Measurements from ENCODE around the gene UNC119B. TPM values are rescaled to one million over a fixed set of nuclear protein-coding genes. Genes with fewer than 3 reads are reported as not detected.

UNC119B gene
- total RNA-seq, 1 donor, result 25.0 TPM

GRCh38 chr12:120680165-120680738 is 30.0 kb upstream of the UNC119B start:
- no peak overlapping the region for H3K4me3 ChIP-seq (ENCODE audit: low read depth, low read length)
- no peak for TF ChIP-seq CTCF (IDR thresholded peaks at IDR 0.05; ENCODE audit: insufficient read depth, low read depth, low read length)
- DNase-seq (ENCODE audit: low read depth), result no peak

GRCh38 chr12:120684523-120684932 is 25.7 kb upstream of the UNC119B start:
- TF ChIP-seq CTCF (IDR thresholded peaks at IDR 0.05; ENCODE audit: insufficient read depth, low read depth, low read length), result no peak
- DNase-seq (ENCODE audit: low read depth), result peak; percentile 75
- H3K4me3 ChIP-seq (ENCODE audit: low read depth, low read length), result no peak overlapping the region

- TF ChIP-seq CTCF (IDR thresholded peaks at IDR 0.05; ENCODE audit: insufficient read depth, low read depth, low read length), result no peak
- no peak for DNase-seq (ENCODE audit: low read depth)
- no peak overlapping the region for H3K4me3 ChIP-seq (ENCODE audit: low read depth, low read length)
Measured at GRCh38 chr12:120685522-120685921, 24.7 kb upstream of the UNC119B start.

GRCh38 chr12:120686151-120686689 is 24.0 kb upstream of the UNC119B start:
- peak; percentile 98 for DNase-seq (ENCODE audit: low read depth)
- no peak for TF ChIP-seq CTCF (IDR thresholded peaks at IDR 0.05; ENCODE audit: insufficient read depth, low read depth, low read length)
- H3K4me3 ChIP-seq (ENCODE audit: low read depth, low read length), result peak overlapping the region; percentile 78

- H3K4me3 ChIP-seq (ENCODE audit: low read depth, low read length), result peak within 1 kb of the TSS; percentile 78
- DNase-seq (ENCODE audit: low read depth), result peak; percentile 97
- no peak for TF ChIP-seq CTCF (IDR thresholded peaks at IDR 0.05; ENCODE audit: insufficient read depth, low read depth, low read length)
Measured at GRCh38 chr12:120686690-120687577, 23.3 kb upstream of the UNC119B start, which contains the start of gene MLEC. Gene MLEC (plus strand): TSS chr12:120687149. CDS start chr12:120687297, 148 bp downstream.

- DNase-seq (ENCODE audit: low read depth), result peak; percentile 27
- TF ChIP-seq CTCF (IDR thresholded peaks at IDR 0.05; ENCODE audit: insufficient read depth, low read depth, low read length), result peak; percentile 2
- H3K4me3 ChIP-seq (ENCODE audit: low read depth, low read length), result peak overlapping the region; percentile 78
Measured at GRCh38 chr12:120687578-120688289, 22.5 kb upstream of the UNC119B start.
